SH-SY5Y (cell line): ENCODE measurements around the gene PRKAA2.

Experiments
- GATA2 ChIP-seq: IDR thresholded peaks from 2 replicates; pipeline ENCODE4 v1.6.1; 2011; ENCODE audit warnings: mild to moderate bottlenecking, low read depth, low read length
- GATA3 ChIP-seq: IDR thresholded peaks from 2 replicates; pipeline ENCODE4 v1.6.1; 2011; ENCODE audit warnings: low read depth, mild to moderate bottlenecking, low read length, moderate library complexity

PRKAA2 gene

GRCh38 chr1:56754708-56755479 lies 109.8 kb downstream of the PRKAA2 start:
- TF ChIP-seq GATA2 (no peak), GATA3 (no peak)

- TF ChIP-seq GATA3, result no peak
- no peak for TF ChIP-seq GATA2
Observed at GRCh38 chr1:56755911-56756310, 110.8 kb downstream of the PRKAA2 start.

- no peak for TF ChIP-seq GATA3
- no peak for TF ChIP-seq GATA2
Observed at GRCh38 chr1:56758135-56758534, 113.0 kb downstream of the PRKAA2 start.

GRCh38 chr1:56758794-56759193 lies 113.7 kb downstream of the PRKAA2 start:
- TF ChIP-seq GATA2 (no peak), GATA3 (no peak)
